ENCODE results near the gene PRRC2A. TPM values are rescaled to one million over a fixed set of nuclear protein-coding genes. Genes with fewer than 3 reads are reported as not detected.
A peak's percentile ranks its signal among the peaks of the same experiment; 100 is the strongest.

The PRRC2A gene
- total RNA-seq, 1 experiment from 2014 or later: 383 TPM

DNA sequence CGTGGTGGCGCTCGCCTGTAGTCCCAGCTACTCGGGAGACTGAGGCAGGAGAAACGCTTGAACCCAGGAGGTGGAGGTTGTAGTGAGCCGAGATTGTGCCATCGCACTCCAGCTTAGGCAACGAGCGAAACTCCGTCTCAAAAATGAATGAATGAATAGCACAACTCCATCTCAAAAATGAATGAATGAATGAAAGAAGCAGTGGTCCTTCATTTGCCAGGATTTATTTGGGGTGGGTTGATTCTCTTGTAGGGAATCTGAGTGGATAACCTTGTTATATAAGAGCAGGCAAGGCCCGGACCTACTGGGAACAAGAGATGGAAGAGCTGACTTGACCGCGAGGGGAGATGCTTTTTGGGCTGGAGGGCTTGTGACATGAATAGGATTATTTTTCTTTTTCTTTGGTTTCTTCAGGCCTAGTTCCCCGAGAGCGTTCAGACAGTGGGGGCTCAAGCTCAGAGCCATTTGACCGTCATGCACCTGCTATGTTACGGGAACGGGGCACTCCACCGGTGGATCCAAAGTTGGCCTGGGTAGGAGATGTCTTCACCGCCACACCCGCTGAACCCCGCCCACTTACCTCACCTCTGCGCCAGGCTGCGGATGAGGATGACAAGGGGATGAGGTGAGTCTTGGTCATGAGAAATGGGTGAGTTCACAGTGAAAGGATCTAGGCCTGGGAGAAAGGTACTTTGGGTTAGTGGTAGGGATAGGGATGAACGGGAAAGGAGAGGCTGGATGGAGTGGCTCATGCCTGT lies 9.8 kb downstream of the PRRC2A start:
- Histone ChIP-seq H3K23ac (ENCODE audit: insufficient read length, low read depth, low read length) (no peak overlapping the region), H4K20me1 (ENCODE audit: control insufficient read depth, insufficient read depth, insufficient read length) (no peaks in the 10 kb centered on the region), H2AFZ (ENCODE audit: low read length) (no peak overlapping the region), H2BK120ac (ENCODE audit: low read depth, low read length, poor library complexity, severe bottlenecking) (no peak overlapping the region), H3K4me2 (ENCODE audit: insufficient read depth, insufficient read length, low read length) (no peak overlapping the region), H3K27ac (ENCODE audit: insufficient read length, low read depth, low read length) (no peak overlapping the region), H2BK15ac (ENCODE audit: low read depth, low read length) (no peak overlapping the region), H3K56ac (ENCODE audit: insufficient read length, low read depth, low read length) (no peak overlapping the region), H3K18ac (ENCODE audit: insufficient read length, low read depth, low read length) (no peak overlapping the region), H3K79me2 (ENCODE audit: insufficient read depth, low read length) (no peaks in the 10 kb centered on the region), H3K9ac (ENCODE audit: extremely low read depth, insufficient read length, low read length) (no peak overlapping the region), H2AK5ac (ENCODE audit: insufficient read length, low read length) (no peak overlapping the region), H2BK20ac (ENCODE audit: low read depth, low read length, poor library complexity, severe bottlenecking) (no peak overlapping the region), H4K8ac (replicated peaks; ENCODE audit: insufficient read length, low read depth, low read length) (no peak overlapping the region), H4K5ac (ENCODE audit: insufficient read length, low read depth, low read length) (no peak overlapping the region), H4K91ac (ENCODE audit: insufficient read length, low read depth, low read length) (no peak overlapping the region), H3T11ph (ENCODE audit: low read length) (no peak overlapping the region), H3K79me1 (ENCODE audit: insufficient read depth, low read depth, low read length, poor library complexity, severe bottlenecking) (peaks cover 3% of the 10 kb centered on the region), H3K23me2 (ENCODE audit: insufficient read length, low read depth, low read length, poor library complexity, severe bottlenecking) (no peaks in the 10 kb centered on the region), H3K9me3 (ENCODE audit: control insufficient read depth, low read depth, low read length) (no peaks in the 10 kb centered on the region), H3K27me3 (ENCODE audit: insufficient read depth, low read length) (no peaks in the 10 kb centered on the region), H3K14ac (ENCODE audit: insufficient read depth, low read length) (no peak overlapping the region), H2BK5ac (ENCODE audit: insufficient read length, low read length) (no peak overlapping the region), H3K4ac (ENCODE audit: low read depth, low read length) (no peak overlapping the region), H3K4me1 (ENCODE audit: insufficient read depth, low read length) (no peaks in the 10 kb centered on the region), H2BK12ac (ENCODE audit: insufficient read length, low read depth, low read length) (no peak overlapping the region)
- no peaks in the 10 kb centered on the region for H3K9me3 Mint-ChIP-seq
- peak overlapping the region in 1 of 3 experiments; percentile 71; a peak in 2 of 7 replicates for H3K27ac Mint-ChIP-seq
- WGBS (ENCODE audit: extremely low coverage, insufficient read length, low lambda C conversion rate): no CpG with 5 or more reads among the region's 25 CpGs
- no peak overlapping the region; a peak in 1 of 5 replicates for H3K4me3 Mint-ChIP-seq
- H3K27me3 Mint-ChIP-seq (ENCODE audit: low read depth): no peaks in the 10 kb centered on the region; the same call in 1 of the 2 replicates
- no peak for DNase-seq
- H3K36me3 Mint-ChIP-seq (ENCODE audit: insufficient read depth in 1 of 3, low read depth in 3 of 3): peaks cover 85 to 100% (median 100%) of the 10 kb centered on the region in 3 experiments
- peaks cover 0 to 3% of the 10 kb centered on the region in 2 experiments; a peak in 1 of 4 replicates for H3K4me1 Mint-ChIP-seq
- TF ChIP-seq, protein P1, sequence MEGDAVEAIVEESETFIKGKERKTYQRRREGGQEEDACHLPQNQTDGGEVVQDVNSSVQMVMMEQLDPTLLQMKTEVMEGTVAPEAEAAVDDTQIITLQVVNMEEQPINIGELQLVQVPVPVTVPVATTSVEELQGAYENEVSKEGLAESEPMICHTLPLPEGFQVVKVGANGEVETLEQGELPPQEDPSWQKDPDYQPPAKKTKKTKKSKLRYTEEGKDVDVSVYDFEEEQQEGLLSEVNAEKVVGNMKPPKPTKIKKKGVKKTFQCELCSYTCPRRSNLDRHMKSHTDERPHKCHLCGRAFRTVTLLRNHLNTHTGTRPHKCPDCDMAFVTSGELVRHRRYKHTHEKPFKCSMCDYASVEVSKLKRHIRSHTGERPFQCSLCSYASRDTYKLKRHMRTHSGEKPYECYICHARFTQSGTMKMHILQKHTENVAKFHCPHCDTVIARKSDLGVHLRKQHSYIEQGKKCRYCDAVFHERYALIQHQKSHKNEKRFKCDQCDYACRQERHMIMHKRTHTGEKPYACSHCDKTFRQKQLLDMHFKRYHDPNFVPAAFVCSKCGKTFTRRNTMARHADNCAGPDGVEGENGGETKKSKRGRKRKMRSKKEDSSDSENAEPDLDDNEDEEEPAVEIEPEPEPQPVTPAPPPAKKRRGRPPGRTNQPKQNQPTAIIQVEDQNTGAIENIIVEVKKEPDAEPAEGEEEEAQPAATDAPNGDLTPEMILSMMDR (conservative IDR thresholded peaks at IDR 0.05): no peak

Measured in H9 (cell line).